GM12864 (cell line): ENCODE results near the gene PRKAA1.

Experiments
- DNase-seq: peaks from one replicate; pipeline ENCODE4 v3.0.0-alpha.2; 2011; ENCODE audit warnings: low read depth
- H3K4me3 ChIP-seq: 2 replicates; pipeline ENCODE4 v1.5.1; 2011; ENCODE audit warnings: mild to moderate bottlenecking, low read depth, low read length, control low read depth
- CTCF ChIP-seq: IDR thresholded peaks from 2 replicates; pipeline ENCODE4 v1.5.1; 2011; ENCODE audit warnings: low read depth, mild to moderate bottlenecking, moderate library complexity, low read length, control low read depth, inconsistent platforms; ENCODE audit errors: missing control alignments

Gene PRKAA1

GRCh38 chr5:40784916-40785315, 13.3 kb downstream of the PRKAA1 start:
- TF ChIP-seq CTCF: no peak
- no peak overlapping the region for H3K4me3 ChIP-seq
- DNase-seq: no peak

- no peak for TF ChIP-seq CTCF
- no peak for DNase-seq
- H3K4me3 ChIP-seq: no peak overlapping the region
These were observed 14.0 kb downstream of the PRKAA1 start for GRCh38 chr5:40784027-40784653.

- no peak for DNase-seq
- H3K4me3 ChIP-seq: no peak overlapping the region
- no peak for TF ChIP-seq CTCF
These were observed 16.2 kb downstream of the PRKAA1 start for GRCh38 chr5:40781843-40782409.

GRCh38 chr5:40780858-40781257, 17.3 kb downstream of the PRKAA1 start:
- H3K4me3 ChIP-seq: no peak overlapping the region
- TF ChIP-seq CTCF: no peak
- DNase-seq: no peak

GRCh38 chr5:40780199-40780598, 18.0 kb downstream of the PRKAA1 start:
- H3K4me3 ChIP-seq: no peak overlapping the region
- DNase-seq: no peak
- TF ChIP-seq CTCF: no peak

- TF ChIP-seq CTCF: no peak
- no peak overlapping the region for H3K4me3 ChIP-seq
- DNase-seq: no peak
These were observed 18.6 kb downstream of the PRKAA1 start for GRCh38 chr5:40779561-40779960.

- no peak for TF ChIP-seq CTCF
- no peak overlapping the region for H3K4me3 ChIP-seq
- DNase-seq: no peak
These were observed 20.0 kb downstream of the PRKAA1 start for GRCh38 chr5:40778133-40778532.
